ENCODE measurements around the gene CACNG4. TPM values are rescaled to one million over a fixed set of nuclear protein-coding genes. Genes with fewer than 3 reads are reported as not detected.

Gene CACNG4
- polyA plus RNA-seq, 2 of the 4 experiments (the other 2 are of a cell fraction) = 6.2 to 10.2 TPM

GRCh38 chr17:67044016-67044772 lies 79.7 kb downstream of the CACNG4 start, which contains the start of gene CACNG1:
Gene CACNG1, plus strand, starts transcription at chr17:67044554. Its CDS starts 107 bp downstream, at chr17:67044661.
- peaks cover 18% of the 10 kb centered on the region for H3K9me3 ChIP-seq
- ATAC-seq (no peak; a peak in 1 of 6 replicates), DNase-seq (ENCODE audit: low read depth in 1 of 2, low spot score in 1 of 2) (no peak), FAIRE-seq (no peak)
- no peak within 1 kb of the TSS for H3K4me2 ChIP-seq
- POLR2A ChIA-PET = no interaction called here
- no peak within 1 kb of the TSS for H3K4me3 ChIP-seq
- H3K4me1 ChIP-seq = no peaks in the 10 kb centered on the region
- TF ChIP-seq FOXS1 (CRISPR knock-in tag; IDR thresholded peaks at IDR 0.05) (no peak), PHF8 (IDR thresholded peaks at IDR 0.05; ENCODE audit: borderline replicate concordance, low read depth) (no peak), FOSB (CRISPR knock-in tag; IDR thresholded peaks at IDR 0.05) (no peak), NR3C1 (IDR thresholded peaks at IDR 0.05) (no peak)
- CTCF ChIA-PET = interaction anchor here (0.8 to 1.4 kb wide), 2 partner anchors 9 to 29 kb away, joined by 3 to 4 read pairs; no protein-coding TSS in a partner anchor
- 70% methylated on average over 27 of the region's 32 CpGs for WGBS (ENCODE audit: missing lambda C conversion rate)
- H3K27ac ChIP-seq = no peak within 1 kb of the TSS

GRCh38 chr17:67044940-67045339 lies 80.4 kb downstream of the CACNG4 start:
- POLR2A ChIA-PET = no interaction called here

GRCh38 chr17:67046398-67046797 lies 81.9 kb downstream of the CACNG4 start:
- ChIA-PET POLR2A (no interaction called here), CTCF (interaction anchor here (1.1 kb wide), 1 partner anchor 112 kb away, joined by 3 read pairs; no protein-coding TSS in a partner anchor)
- DNase-seq (ENCODE audit: low read depth in 1 of 2, low spot score in 1 of 2) = no peak
- peaks cover 29% of the 10 kb centered on the region for H3K9me3 ChIP-seq
- H3K27ac ChIP-seq = no peak overlapping the region
- no peak overlapping the region for H3K4me2 ChIP-seq
- no peak overlapping the region for H3K4me3 ChIP-seq
- no peaks in the 10 kb centered on the region for H3K4me1 ChIP-seq
- TF ChIP-seq FOSL2 (IDR thresholded peaks at IDR 0.05) = no peak
- no peak for TF ChIP-seq FOSL2 (CRISPR knock-in tag; IDR thresholded peaks at IDR 0.05)
- TF ChIP-seq ZC3H11A (IDR thresholded peaks at IDR 0.05) = no peak
- no peak for TF ChIP-seq ZNF302 (CRISPR knock-in tag; IDR thresholded peaks at IDR 0.05)
- no peak for TF ChIP-seq HES2 (IDR thresholded peaks at IDR 0.05)
- TF ChIP-seq FOXS1 (CRISPR knock-in tag; IDR thresholded peaks at IDR 0.05) = no peak
- no peak for TF ChIP-seq POLR2A (IDR thresholded peaks at IDR 0.05; ENCODE audit: low read length)
- no peak for TF ChIP-seq MAZ (IDR thresholded peaks at IDR 0.05; ENCODE audit: borderline replicate concordance, low read depth, low read length)
- no peak for TF ChIP-seq NPAS2 (CRISPR knock-in tag; IDR thresholded peaks at IDR 0.05; ENCODE audit: borderline replicate concordance)
- no peak for TF ChIP-seq EP300 (IDR thresholded peaks at IDR 0.05)
- TF ChIP-seq RNF2 (IDR thresholded peaks at IDR 0.05; ENCODE audit: borderline replicate concordance, low read depth) = no peak
- TF ChIP-seq HEYL (CRISPR knock-in tag; IDR thresholded peaks at IDR 0.05) = no peak
- no peak for TF ChIP-seq CBX2 (IDR thresholded peaks at IDR 0.05; ENCODE audit: borderline replicate concordance, low read depth)
- TF ChIP-seq KDM1A (IDR thresholded peaks at IDR 0.05; ENCODE audit: low read depth) = no peak
- no peak for TF ChIP-seq NR3C1 (IDR thresholded peaks at IDR 0.05)
- no peak for TF ChIP-seq PHF8 (IDR thresholded peaks at IDR 0.05; ENCODE audit: borderline replicate concordance, low read depth)
- TF ChIP-seq HOXB13 (CRISPR knock-in tag; IDR thresholded peaks at IDR 0.05; ENCODE audit: low read depth) = no peak
- TF ChIP-seq ZSCAN20 (CRISPR knock-in tag; IDR thresholded peaks at IDR 0.05) = no peak
- WGBS (ENCODE audit: missing lambda C conversion rate) = 13% methylated on average over 4 of the region's 4 CpGs
- ATAC-seq = no peak
- FAIRE-seq = no peak

More at GRCh38 chr17:67044940-67045339, 80.4 kb downstream of the CACNG4 start:
- no peak overlapping the region for H3K4me3 ChIP-seq
- DNase-seq (ENCODE audit: low read depth in 1 of 2, low spot score in 1 of 2) (no peak), ATAC-seq (no peak; a peak in 2 of 6 replicates), FAIRE-seq (no peak)
- H3K9me3 ChIP-seq = peaks cover 25% of the 10 kb centered on the region
- CTCF ChIA-PET = interaction anchor here (0.8 kb wide), 1 partner anchor 46 kb away, joined by 3 read pairs; no protein-coding TSS in a partner anchor
- WGBS (ENCODE audit: missing lambda C conversion rate) = 54% methylated on average over 5 of the region's 5 CpGs
- no peak overlapping the region for H3K4me2 ChIP-seq
- H3K4me1 ChIP-seq = no peaks in the 10 kb centered on the region
- no peak for TF ChIP-seq HOXB13 (CRISPR knock-in tag; IDR thresholded peaks at IDR 0.05; ENCODE audit: low read depth)
- no peak for TF ChIP-seq CBX2 (IDR thresholded peaks at IDR 0.05; ENCODE audit: borderline replicate concordance, low read depth)
- TF ChIP-seq SREBF2 (IDR thresholded peaks at IDR 0.05) = no peak
- no peak for TF ChIP-seq ZNF302 (CRISPR knock-in tag; IDR thresholded peaks at IDR 0.05)
- no peak for TF ChIP-seq FOSL2 (IDR thresholded peaks at IDR 0.05)
- TF ChIP-seq FOSL2 (CRISPR knock-in tag; IDR thresholded peaks at IDR 0.05) = no peak
- no peak overlapping the region for H3K27ac ChIP-seq

Measured in A549 (cell line).